Right renal cortex interstitium (tissue), 3 donors: ENCODE data around the gene PDE4DIP. TPM values are rescaled to one million over a fixed set of nuclear protein-coding genes. Genes with fewer than 3 reads are reported as not detected.
"Not testable (repeated sequence)": the region's sequence is repeated elsewhere in the genome, so short reads cannot be mapped to it uniquely, and the experiment has no call there.

Experiments
- DNase-seq, 3 donors: peaks; one replicate each; pipeline ENCODE4 v3.0.0-alpha.2; 2013; ENCODE audit warnings: low read depth in 3 of 3, low spot score in 2 of 3
- polyA plus RNA-seq, 3 donors: library from polyadenylated mRNA; unstranded; fragments of 120-200 nt; gene quantifications; one replicate each; pipeline ENCODE4 v1.2.1, GENCODE V29; 2013; ENCODE audit not compliant: insufficient read length in 3 of 3

PDE4DIP gene
- polyA plus RNA-seq, 3 donors = 104 to 107 (median 106) TPM

GRCh38 chr1:148916222-148916621 lies 72.0 kb downstream of the PDE4DIP start:
- not testable (repeated sequence) for DNase-seq

DNA sequence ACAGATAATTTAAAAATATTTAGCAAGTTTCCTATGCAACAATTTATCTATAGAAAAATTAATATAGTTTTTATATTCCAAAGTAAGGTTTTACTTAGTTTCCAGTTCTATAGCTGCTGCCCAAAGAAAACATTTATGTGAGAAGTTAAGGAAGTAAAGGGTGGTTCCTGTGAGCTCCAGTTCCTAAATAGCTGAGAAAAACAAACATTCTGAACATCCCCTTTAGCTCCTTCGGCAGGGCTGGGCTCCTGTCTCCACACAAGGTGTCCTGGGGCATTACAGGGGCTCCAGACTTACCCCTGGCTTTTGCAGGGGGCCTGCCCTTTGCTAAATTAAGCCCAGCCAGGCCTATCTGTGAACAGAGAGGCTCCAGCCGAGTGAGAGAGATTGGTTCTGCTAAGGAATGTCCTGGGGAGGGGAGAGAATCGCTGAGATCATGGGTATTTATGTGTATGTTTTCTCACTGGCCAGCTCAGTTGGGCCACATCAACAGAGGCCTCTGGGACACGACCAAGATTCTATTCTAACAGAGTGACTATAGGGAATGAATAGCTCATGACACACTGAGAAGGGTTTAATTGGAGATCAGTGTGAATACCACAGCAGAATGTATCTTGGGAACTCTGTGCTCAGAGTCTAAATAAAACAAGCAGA lies 72.6 kb downstream of the PDE4DIP start:
- not testable (repeated sequence) for DNase-seq

DNA sequence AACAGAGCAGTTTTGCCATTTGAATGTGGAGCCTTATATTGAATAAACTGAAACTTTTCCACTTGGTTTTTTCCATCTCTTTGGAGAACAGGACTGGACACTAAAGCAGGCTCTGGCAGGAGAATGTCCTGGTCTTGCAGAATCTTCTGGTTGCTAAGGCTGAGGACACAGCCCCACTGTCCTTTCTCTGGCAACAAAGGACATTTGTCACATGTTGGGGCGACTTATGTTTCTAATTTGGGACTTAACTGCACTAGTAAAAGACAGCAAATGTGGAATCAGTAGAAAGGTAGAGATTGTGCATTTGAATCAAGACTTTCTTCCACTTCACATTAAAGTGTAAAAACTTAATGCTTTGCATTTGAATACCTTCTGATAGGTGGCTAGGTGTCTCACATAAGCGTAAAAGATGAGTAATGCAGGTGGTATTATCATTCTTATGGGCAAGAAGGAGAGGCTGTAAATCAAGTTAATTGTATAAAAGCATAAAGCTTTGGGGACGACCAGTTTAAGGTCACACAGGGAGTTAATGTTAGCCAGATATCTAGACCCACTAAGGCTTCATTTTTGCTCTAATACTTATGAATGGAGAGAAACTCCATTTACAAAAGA lies 74.7 kb downstream of the PDE4DIP start:
- DNase-seq = not testable (repeated sequence)

GRCh38 chr1:148921047-148921446 lies 76.8 kb downstream of the PDE4DIP start:
- not testable (repeated sequence) for DNase-seq

DNA sequence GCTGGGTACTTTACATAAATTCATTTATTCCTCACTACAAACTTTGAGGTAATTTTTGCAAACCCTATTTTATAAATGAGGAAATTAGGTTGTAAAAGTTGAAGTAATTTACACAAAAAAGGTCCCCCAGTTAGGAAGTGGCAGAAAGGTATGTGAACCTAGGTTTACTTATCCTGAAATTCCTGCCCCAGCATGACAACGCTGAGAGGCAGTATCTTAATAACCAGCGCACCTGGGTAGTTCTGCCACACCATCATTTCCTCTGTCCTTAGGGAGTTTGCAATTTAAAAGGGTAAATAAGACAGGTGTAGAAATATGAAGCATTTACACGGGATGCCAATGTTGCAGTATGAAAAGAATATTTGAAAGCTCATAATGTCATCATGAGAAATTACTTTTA lies 79.6 kb downstream of the PDE4DIP start:
- not testable (repeated sequence) for DNase-seq

DNA sequence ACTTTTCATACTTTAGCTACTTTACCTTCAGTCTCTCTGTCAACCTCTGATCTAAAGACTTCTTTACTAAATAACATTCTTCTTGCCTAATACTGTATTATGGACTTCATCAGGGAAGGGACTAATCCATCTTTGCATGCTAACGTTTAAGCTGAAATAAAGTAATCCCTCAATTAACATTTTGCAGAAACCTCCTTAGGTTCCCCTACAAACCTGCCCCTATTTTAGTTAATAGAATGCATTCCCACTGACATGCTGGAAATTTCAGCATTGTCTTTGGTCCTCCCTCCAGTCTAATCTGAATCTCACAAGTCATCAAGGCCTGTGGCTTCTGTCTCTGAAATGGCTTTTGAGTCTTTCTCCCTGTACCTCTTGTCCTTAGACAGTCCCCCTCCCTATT lies 83.4 kb downstream of the PDE4DIP start:
- DNase-seq = not testable (repeated sequence)

DNA sequence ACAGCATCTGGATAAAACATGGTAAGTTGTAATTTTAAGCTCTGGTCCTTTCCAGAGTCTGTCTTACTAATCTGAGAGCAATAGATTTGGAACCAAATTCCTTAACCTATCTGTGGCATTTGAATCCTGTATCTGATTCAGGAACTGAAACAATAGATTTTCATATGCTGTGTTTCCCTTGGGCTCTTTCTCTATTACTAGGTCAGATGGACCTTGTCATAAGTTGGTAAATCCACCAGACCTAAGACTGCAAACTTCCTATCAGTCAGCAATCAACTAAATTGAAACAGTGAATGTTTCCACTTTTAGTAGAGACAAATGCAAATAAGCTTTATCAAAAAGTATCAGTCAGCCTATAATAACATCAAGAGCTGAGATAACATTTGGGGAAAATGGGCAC lies 85.0 kb downstream of the PDE4DIP start:
- DNase-seq = not testable (repeated sequence)

GRCh38 chr1:148935381-148936002 lies 91.3 kb downstream of the PDE4DIP start:
- DNase-seq = not testable (repeated sequence)

GRCh38 chr1:148942906-148943305 lies 98.7 kb downstream of the PDE4DIP start:
- DNase-seq = not testable (repeated sequence)

GRCh38 chr1:148945130-148945529 lies 100.9 kb downstream of the PDE4DIP start:
- not testable (repeated sequence) for DNase-seq

DNA sequence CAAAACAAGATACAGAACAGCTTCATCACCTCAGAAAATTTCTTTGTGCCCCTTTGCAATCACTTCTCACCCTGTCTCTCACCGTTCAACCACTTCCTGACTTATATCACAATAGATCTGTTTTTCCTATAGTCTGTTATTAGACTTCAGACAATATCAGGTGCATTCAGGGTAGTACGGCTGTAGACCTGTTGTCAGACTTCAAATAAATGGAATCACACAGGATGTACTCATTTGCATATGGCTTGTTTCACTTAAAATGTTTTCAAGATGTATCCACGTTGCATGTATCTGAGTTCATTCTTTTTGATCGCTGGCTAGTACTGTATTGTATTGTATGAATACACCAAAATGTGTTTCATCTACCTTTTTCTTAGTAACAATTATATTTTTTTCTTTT lies 104.5 kb downstream of the PDE4DIP start:
- not testable (repeated sequence) for DNase-seq

DNA sequence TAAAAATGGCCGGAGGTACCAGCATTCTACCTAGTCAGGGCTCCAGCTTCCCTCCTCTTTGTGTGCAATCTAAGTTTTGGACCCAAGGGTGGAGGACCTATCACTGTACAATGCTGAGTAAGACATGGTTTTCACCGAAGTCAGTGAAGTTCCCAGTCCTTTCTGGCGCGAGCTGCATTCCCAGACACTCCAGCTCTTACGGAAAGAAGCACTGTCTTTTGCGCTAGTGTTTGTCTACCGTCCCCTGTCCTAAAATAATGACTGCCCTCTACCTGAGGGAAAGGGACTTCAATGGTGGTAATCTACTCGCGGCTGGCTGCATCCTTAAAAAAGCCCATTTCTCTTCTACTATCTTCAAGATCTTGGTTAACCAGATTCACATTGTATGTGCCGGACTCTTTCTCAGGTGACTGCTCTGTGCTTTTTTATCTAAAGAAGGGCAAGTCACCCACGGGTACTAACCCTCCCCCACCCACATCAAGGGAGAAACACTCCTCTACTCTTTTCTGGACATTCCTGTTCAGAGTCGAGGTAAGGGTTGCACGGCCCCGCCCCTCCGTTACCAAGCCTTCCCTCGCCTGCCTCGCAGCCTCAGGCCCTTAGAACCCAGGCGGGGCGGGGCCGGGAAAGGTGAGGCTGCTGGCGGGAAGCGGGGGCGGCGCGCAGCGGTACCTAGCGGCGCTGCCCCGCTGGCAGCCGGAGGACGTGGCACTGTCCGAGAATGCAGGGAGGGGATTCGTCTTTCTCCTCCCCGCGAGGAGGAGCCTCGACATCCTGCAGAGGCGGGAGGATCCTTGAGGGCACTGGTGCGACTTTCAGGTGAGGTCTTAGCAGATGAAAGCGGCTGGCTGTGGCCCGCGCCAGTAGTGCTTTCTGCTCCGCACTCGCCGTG lies 107.4 kb downstream of the PDE4DIP start:
- DNase-seq = peak; percentile 60 to 74 (median 66)

GRCh38 chr1:148952253-148952937 lies 108.2 kb downstream of the PDE4DIP start:
- DNase-seq = not testable (repeated sequence)

- peak in 1 of 3 donors; percentile 16 for DNase-seq
These were observed 108.8 kb downstream of the PDE4DIP start for GRCh38 chr1:148952938-148953616.

DNA sequence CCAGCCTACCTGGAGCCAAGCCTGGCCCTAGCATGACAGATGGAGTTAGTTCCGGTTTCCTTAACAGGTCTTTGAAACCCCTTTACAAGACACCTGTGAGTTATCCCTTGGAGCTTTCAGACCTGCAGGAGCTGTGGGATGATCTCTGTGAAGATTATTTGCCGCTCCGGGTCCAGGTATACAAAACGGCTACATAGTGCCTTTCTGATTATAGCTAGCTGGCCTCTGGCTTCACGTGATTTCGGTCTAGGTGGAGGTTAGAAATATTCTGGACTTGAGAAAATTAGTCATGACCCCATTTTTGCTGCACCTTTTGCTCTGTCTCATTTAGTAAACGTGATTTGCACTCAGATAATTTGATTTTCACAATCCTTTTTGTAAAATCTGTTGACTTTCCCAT lies 109.5 kb downstream of the PDE4DIP start:
- DNase-seq = not testable (repeated sequence)

DNA sequence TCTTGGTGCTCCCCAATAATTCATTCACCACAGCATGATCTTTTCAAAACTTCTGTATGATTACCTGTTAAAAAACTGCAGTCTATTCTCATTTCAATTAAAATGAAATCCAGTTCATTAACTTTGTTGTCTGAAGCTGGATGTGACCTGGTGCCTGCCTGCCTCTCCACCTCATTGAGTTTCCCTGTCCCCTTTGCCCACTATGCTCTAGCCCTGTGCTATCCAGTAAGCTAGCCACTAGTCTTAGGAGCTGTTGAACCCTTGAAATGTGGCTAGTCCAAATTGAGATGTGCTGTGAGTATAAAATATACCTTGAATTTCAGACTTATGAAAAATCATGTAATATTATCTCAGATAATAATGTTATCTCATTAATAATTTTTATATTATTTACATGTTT lies 114.1 kb downstream of the PDE4DIP start:
- not testable (repeated sequence) for DNase-seq

DNA sequence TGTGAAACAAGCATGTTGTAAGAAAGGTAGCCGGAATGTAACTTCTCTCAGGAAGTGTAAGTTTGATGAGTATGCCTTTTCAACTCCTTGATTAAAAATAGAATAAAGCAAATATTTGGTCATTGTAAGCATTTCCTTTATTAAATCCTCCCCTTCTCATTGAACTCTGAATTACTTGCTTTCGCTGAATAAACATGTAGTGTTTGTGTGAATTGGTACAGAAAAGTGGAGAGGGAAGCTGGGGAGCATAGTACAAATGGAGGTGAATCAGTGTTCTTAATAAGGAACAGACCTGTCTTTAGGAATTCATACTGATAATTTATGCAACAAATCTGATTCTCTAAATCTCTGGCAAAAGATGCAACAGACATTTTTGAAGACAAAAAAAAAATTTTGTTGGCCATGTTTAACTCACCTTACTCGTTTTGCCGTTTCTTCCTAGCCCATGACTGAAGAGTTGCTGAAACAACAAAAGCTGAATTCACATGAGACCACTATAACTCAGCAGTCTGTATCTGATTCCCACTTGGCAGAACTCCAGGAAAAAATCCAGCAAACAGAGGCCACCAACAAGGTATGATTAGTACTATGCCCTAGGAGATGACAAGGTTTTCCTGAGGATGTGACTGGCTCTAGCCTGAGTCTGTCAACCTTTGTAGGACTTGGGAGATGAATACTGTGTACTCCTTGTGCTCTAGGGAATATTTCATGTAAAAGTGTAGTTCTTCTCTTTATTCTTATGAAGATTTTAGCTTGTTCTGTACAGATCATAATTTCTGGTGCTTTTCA lies 116.2 kb downstream of the PDE4DIP start:
- DNase-seq = not testable (repeated sequence)

- not testable (repeated sequence) for DNase-seq
These were observed 118.1 kb downstream of the PDE4DIP start for GRCh38 chr1:148962127-148962857.
